ENCODE results near the gene CADPS.

CADPS gene

DNA sequence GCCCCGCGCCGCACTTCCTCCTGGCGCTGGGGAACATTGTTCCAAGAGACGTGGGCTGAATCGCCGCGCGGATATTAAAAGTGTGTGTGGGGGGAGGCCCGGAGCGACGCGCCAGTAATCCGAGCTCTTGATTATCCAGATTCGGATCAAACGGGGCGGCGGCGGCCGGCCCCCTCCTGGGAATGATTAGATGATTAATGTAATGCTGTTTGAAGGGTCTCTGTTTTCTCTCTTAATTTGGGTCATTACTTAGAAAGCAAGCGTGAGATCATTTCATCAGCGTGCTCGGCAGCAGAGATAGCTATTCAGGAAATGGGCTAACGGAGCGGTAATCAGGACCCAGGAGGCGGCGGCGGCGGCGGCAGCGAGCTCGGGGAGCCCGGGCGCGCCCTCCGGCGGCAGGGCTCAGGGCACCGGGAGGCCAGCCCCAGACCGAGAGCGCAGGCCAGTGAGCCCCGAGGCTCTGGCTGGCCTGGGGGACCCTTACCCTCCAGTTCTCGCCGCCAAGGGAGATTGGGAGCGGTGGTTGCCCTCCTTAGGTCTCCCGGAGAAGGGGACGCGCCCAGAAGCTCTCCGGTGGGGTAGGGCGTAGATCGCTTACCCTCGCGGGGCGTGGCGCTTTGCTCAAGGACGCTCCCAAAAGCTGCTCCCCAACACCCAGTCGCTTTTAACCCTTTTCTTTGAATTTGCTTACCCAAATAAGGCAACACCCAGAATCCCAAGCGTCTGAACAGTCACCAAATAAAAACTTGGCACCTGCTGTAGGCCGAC is 506.3 kb downstream of the CADPS start:
- DNase-seq: no peak

DNA sequence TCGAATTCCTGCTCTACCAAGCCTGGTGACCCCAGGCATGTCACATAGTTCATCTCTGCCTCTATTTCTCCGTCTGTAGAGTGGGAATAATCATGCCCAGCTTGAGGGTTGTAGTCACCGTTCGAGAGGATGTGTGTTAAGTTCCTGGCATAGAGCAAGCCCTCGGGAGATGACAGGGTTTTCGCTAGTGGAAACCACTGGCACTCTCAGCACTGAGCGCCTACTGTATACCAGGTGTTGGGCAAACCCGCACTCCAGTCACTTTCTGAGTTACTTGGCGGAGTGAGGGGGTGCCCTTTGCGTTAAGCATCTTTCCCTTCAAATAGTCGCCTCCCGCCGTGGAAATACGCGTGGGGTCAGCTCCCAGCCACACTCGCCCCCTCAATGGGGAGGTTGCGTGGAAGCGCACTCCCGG is 506.9 kb downstream of the CADPS start:
- DNase-seq: no peak

DNA sequence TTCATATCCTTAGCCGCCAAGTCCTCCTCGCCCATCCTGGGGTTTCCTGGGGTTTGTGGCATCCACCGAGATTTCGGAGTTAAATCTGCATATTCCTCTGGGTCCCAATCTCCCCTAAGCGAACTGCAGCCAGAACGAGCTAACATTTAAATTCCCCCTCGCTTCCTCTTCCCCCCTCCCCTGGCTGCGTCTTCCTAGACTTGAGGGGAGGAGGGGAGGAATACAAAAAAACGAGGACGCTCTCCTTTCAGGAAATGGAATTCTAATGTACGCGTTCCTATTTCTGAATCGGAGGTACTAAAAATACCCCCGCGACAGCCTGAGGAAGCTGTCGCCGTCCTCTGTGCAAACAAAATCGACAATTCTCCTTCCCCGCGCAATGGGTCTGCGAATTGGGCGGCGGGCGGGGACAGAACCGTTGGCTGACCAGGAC is 507.4 kb downstream of the CADPS start:
- no peak for DNase-seq

- no peak for DNase-seq
Measured at GRCh38 chr3:62366126-62366484, 509.1 kb downstream of the CADPS start.

GRCh38 chr3:62365391-62366125 is 509.7 kb downstream of the CADPS start:
- DNase-seq: no peak

- no peak for DNase-seq
Measured at GRCh38 chr3:62364191-62364590, 511.0 kb downstream of the CADPS start.

GRCh38 chr3:62363275-62363674 is 511.9 kb downstream of the CADPS start:
- DNase-seq: no peak

GRCh38 chr3:62361824-62362223 is 513.4 kb downstream of the CADPS start:
- no peak for DNase-seq

DNA sequence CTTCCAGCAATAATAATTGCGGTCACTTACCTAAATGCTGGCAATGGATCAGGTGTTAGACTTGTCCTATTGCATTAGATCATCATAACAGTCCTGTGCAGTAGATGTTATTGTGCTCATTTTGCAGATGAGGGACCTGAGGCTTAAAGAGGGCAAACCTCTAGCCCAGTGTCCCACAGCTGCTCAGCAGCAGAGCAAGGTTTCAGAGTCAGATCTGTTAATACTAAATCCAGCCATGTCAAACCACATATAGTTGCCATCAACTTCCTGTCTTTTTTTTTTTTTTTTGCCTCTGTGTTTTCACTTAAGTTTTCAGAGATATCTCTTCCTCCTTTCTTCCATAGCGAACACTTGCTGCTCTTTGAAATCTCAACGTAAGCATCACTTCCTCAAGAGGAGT is 514.0 kb downstream of the CADPS start:
- DNase-seq: no peak

GRCh38 chr3:62359531-62359930 is 515.7 kb downstream of the CADPS start:
- DNase-seq: no peak

GRCh38 chr3:62356356-62356755 is 518.9 kb downstream of the CADPS start:
- no peak for DNase-seq

GRCh38 chr3:62355703-62356102 is 519.5 kb downstream of the CADPS start:
- DNase-seq: no peak
